ENCODE measurements around the gene YIF1B.

- no peak for TF ChIP-seq EZH2 (IDR thresholded peaks at IDR 0.05; ENCODE audit: borderline replicate concordance, low read depth, low read length)
- TF ChIP-seq NCOA2 (IDR thresholded peaks at IDR 0.05; ENCODE audit: partially characterized antibody in 2 of 2) = no peak
- no peak for TF ChIP-seq MECOM (CRISPR knock-in tag; IDR thresholded peaks at IDR 0.05)
- TF ChIP-seq ETV6 (IDR thresholded peaks at IDR 0.05; ENCODE audit: borderline replicate concordance in 1 of 2, low read depth in 2 of 2, low read length in 1 of 2) = no peak
- no peak for TF ChIP-seq ETV6 (CRISPR knock-in tag; IDR thresholded peaks at IDR 0.05; ENCODE audit: borderline replicate concordance)
- TF ChIP-seq ELF1 (tag; IDR thresholded peaks at IDR 0.05) = no peak
- TF ChIP-seq HMG20B (CRISPR knock-in tag; IDR thresholded peaks at IDR 0.05) = no peak
- TF ChIP-seq CTCF (IDR thresholded peaks at IDR 0.05 in 2 of 3, conservative IDR thresholded peaks at IDR 0.05 in 1 of 3; ENCODE audit: insufficient read depth in 2 of 3, low read depth in 1 of 3, low read length in 3 of 3) = no peak
- no peak for TF ChIP-seq ZNF639 (CRISPR knock-in tag; conservative IDR thresholded peaks at IDR 0.05 in 1 of 2, IDR thresholded peaks at IDR 0.05 in 1 of 2)
- no peak for TF ChIP-seq YY1 (IDR thresholded peaks at IDR 0.05; ENCODE audit: borderline replicate concordance in 1 of 3, control insufficient read depth in 1 of 3, extremely low read depth in 1 of 3, insufficient read depth in 3 of 3, insufficient read length in 1 of 3, insufficient replicate concordance in 2 of 3, low read depth in 1 of 3, low read length in 2 of 3)
Measured at GRCh38 chr19:38318660-38319059, 2.9 kb upstream of the YIF1B start.

Measured in K562 (cell line).